Measurements from ENCODE around the gene OR2B2.

Gene OR2B2

GRCh38 chr6:27888566-27888965, 23.6 kb downstream of the OR2B2 start:
- H3K4me3 ChIP-seq (ENCODE audit: low read length) = no peak overlapping the region
- TF ChIP-seq ZNF274 (IDR thresholded peaks at IDR 0.05; ENCODE audit: low read depth, low read length) = no peak

- no peak for TF ChIP-seq ZNF274 (IDR thresholded peaks at IDR 0.05; ENCODE audit: low read depth, low read length)
- H3K4me3 ChIP-seq (ENCODE audit: low read length) = no peak overlapping the region
These were observed 26.1 kb downstream of the OR2B2 start for GRCh38 chr6:27886073-27886472.

GRCh38 chr6:27883136-27883535, 29.1 kb downstream of the OR2B2 start:
- no peak overlapping the region for H3K4me3 ChIP-seq (ENCODE audit: low read length)
- no peak for TF ChIP-seq ZNF274 (IDR thresholded peaks at IDR 0.05; ENCODE audit: low read depth, low read length)

GRCh38 chr6:27882624-27883023, 29.6 kb downstream of the OR2B2 start:
- H3K4me3 ChIP-seq (ENCODE audit: low read length) = no peak overlapping the region
- TF ChIP-seq ZNF274 (IDR thresholded peaks at IDR 0.05; ENCODE audit: low read depth, low read length) = no peak

GRCh38 chr6:27879837-27880236, 32.4 kb downstream of the OR2B2 start:
- no peak for TF ChIP-seq ZNF274 (IDR thresholded peaks at IDR 0.05; ENCODE audit: low read depth, low read length)
- H3K4me3 ChIP-seq (ENCODE audit: low read length) = no peak overlapping the region

GRCh38 chr6:27874016-27874415, 38.2 kb downstream of the OR2B2 start:
- H3K4me3 ChIP-seq (ENCODE audit: low read length) = peak overlapping the region; percentile 55; the same call in 1 of the 2 replicates
- no peak for TF ChIP-seq ZNF274 (IDR thresholded peaks at IDR 0.05; ENCODE audit: low read depth, low read length)

- TF ChIP-seq ZNF274 (IDR thresholded peaks at IDR 0.05; ENCODE audit: low read depth, low read length) = no peak
- H3K4me3 ChIP-seq (ENCODE audit: low read length) = peak overlapping the region; percentile 55; the same call in 1 of the 2 replicates
These were observed 38.9 kb downstream of the OR2B2 start for GRCh38 chr6:27873021-27873940.

- H3K4me3 ChIP-seq (ENCODE audit: low read length) = peak overlapping the region; percentile 55
- TF ChIP-seq ZNF274 (IDR thresholded peaks at IDR 0.05; ENCODE audit: low read depth, low read length) = no peak
These were observed 39.6 kb downstream of the OR2B2 start for GRCh38 chr6:27872642-27873020.

GRCh38 chr6:27871924-27872638, 40.1 kb downstream of the OR2B2 start:
- no peak for TF ChIP-seq ZNF274 (IDR thresholded peaks at IDR 0.05; ENCODE audit: low read depth, low read length)
- peak overlapping the region; percentile 55 for H3K4me3 ChIP-seq (ENCODE audit: low read length)

- TF ChIP-seq ZNF274 (IDR thresholded peaks at IDR 0.05; ENCODE audit: low read depth, low read length) = no peak
These were observed 41.8 kb downstream of the OR2B2 start for GRCh38 chr6:27870291-27870870.

GRCh38 chr6:27868311-27868710, 43.9 kb downstream of the OR2B2 start:
- no peak overlapping the region for H3K4me3 ChIP-seq (ENCODE audit: low read length)
- TF ChIP-seq ZNF274 (IDR thresholded peaks at IDR 0.05; ENCODE audit: low read depth, low read length) = no peak

More at GRCh38 chr6:27870291-27870870, 41.8 kb downstream of the OR2B2 start:
- no peak overlapping the region for H3K4me3 ChIP-seq (ENCODE audit: low read length)

- no peak for TF ChIP-seq ZNF274 (IDR thresholded peaks at IDR 0.05; ENCODE audit: low read depth, low read length)
These were observed 44.3 kb downstream of the OR2B2 start for GRCh38 chr6:27867945-27868300.

GRCh38 chr6:27867051-27867944, 44.9 kb downstream of the OR2B2 start:
- TF ChIP-seq ZNF274 (IDR thresholded peaks at IDR 0.05; ENCODE audit: low read depth, low read length) = no peak
- peak overlapping the region; percentile 36; the same call in 1 of the 2 replicates for H3K4me3 ChIP-seq (ENCODE audit: low read length)

More at GRCh38 chr6:27867945-27868300, 44.3 kb downstream of the OR2B2 start:
- no peak overlapping the region for H3K4me3 ChIP-seq (ENCODE audit: low read length)

Data from GM08714 (cell line).